K562 (cell line): ENCODE results near the gene KIF26B.

Experiments used
- ATF7 ChIP-seq: fragments of 450-650 bp; IDR thresholded peaks from 2 replicates; pipeline ENCODE4 v1.7.1; 2014; ENCODE audit warnings: mild to moderate bottlenecking, moderate library complexity
- EP300 ChIP-seq: IDR thresholded peaks from 2 replicates; pipeline ENCODE4 v1.6.1; 2012; ENCODE audit warnings: low read length, improper control_type of control experiment
- GATA2 ChIP-seq: sonication (generic); formaldehyde crosslinking; IDR thresholded peaks from 2 replicates; pipeline ENCODE4 v1.4.0; 2020; ENCODE audit warnings: mild to moderate bottlenecking, missing genetic modification reagents
- HMGN3 ChIP-seq: IDR thresholded peaks from 2 replicates; pipeline ENCODE4 v1.6.1; 2011; ENCODE audit warnings: borderline replicate concordance, low read depth, mild to moderate bottlenecking, mixed read lengths, low read length; ENCODE audit not compliant: insufficient read length; ENCODE audit errors: extremely low read depth
- IRF1 ChIP-seq: sonication (generic); formaldehyde crosslinking; IDR thresholded peaks from 2 replicates; pipeline ENCODE4 v1.8.0; 2022; ENCODE audit warnings: missing genetic modification reagents, mild to moderate bottlenecking, borderline replicate concordance
- MAX ChIP-seq: sonication (generic); formaldehyde crosslinking; IDR thresholded peaks from 2 replicates; pipeline ENCODE4 v1.9.0; 2022; ENCODE audit warnings: mild to moderate bottlenecking, missing genetic modification reagents
- PHF21A ChIP-seq: fragments of 450-650 bp; IDR thresholded peaks from 2 replicates; pipeline ENCODE4 v1.6.1; 2017; ENCODE audit warnings: low read depth, borderline replicate concordance
- SLC30A9 ChIP-seq: fragments of 250-450 bp; sonication (Bioruptor Pico); IDR thresholded peaks from 2 replicates; pipeline ENCODE4 v1.8.0; 2022; ENCODE audit warnings: mild to moderate bottlenecking, moderate library complexity
- SMC3 ChIP-seq: conservative IDR thresholded peaks from 2 replicates; pipeline ENCODE4 v1.6.1; 2011; ENCODE audit warnings: low read depth, low read length, improper control_type of control experiment; ENCODE audit not compliant: insufficient read depth

- no peak for TF ChIP-seq SMC3
- TF ChIP-seq EP300 = no peak
- no peak for TF ChIP-seq IRF1 (CRISPR knock-in tag)
- no peak for TF ChIP-seq SLC30A9
- no peak for TF ChIP-seq MAX (CRISPR knock-in tag)
- no peak for TF ChIP-seq PHF21A
- TF ChIP-seq GATA2 (CRISPR knock-in tag) = no peak
- TF ChIP-seq HMGN3 = no peak
- TF ChIP-seq ATF7 = no peak
Measured at GRCh38 chr1:245327360-245327759, 172.6 kb downstream of the KIF26B start.
